Bronchial smooth muscle cell (primary cell): ENCODE data around the gene ZNF169. TPM values are rescaled to one million over a fixed set of nuclear protein-coding genes. Genes with fewer than 3 reads are reported as not detected.

Source experiments
- total RNA-seq: library from RNA; depleted of rRNA; stranded (reverse); fragments of >200 nt; gene quantifications from 2 replicates; pipeline ENCODE4 v1.2.1, GENCODE V29; 2014

The ZNF169 gene
- total RNA-seq = 1.5 and 2.7 TPM in 2 replicates

GRCh38 chr9:94259077-94259862, at the start of gene ZNF169:
TSS of gene ZNF169 (plus strand) at chr9:94259298. CDS start at chr9:94278813, 19,515 bp downstream.

GRCh38 chr9:94328544-94328943, 69.4 kb downstream of the ZNF169 start, which contains the start of gene NUTM2F:
TSS of gene NUTM2F (minus strand) at chr9:94328644. CDS start at chr9:94328623, 21 bp downstream.

Other genes starting within 250 kb of the ZNF169 start
- 4.9 and 5.8 TPM in 2 replicates for gene PTPDC1, start 174.8 kb upstream of the ZNF169 start, total RNA-seq
- not detected in 2 replicates for gene NUTM2F, start 69.3 kb downstream of the ZNF169 start, total RNA-seq